Measurements from ENCODE around the gene YTHDC1. TPM values are rescaled to one million over a fixed set of nuclear protein-coding genes. Genes with fewer than 3 reads are reported as not detected.
A peak's percentile ranks its signal among the peaks of the same experiment; 100 is the strongest.

YTHDC1 gene
- polyA plus RNA-seq, 1 experiment, result 21.6 TPM

DNA sequence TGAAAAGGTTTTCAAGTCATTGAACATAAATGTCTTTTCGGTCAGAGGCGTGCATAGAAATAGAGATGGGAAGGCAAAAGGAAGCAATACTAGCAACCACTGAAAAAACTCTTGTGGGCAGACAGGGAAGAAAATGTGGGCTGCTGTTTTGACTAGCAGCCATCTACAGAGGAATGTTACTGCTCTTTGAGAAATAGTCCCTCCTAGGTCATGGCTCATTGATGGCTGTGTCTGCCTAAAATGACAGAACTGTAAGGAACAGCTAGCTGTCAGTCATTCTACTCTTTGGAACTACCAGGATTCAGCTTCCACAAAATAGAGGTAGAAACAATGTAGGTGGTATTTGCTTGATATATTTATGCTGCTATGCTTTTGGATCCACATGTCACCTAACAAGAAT is 77.5 kb downstream of the YTHDC1 start:
- DNase-seq (ENCODE audit: low read depth), result no peak
- H3K36me3 ChIP-seq (ENCODE audit: control insufficient read depth, insufficient read depth, low read length), result no peaks in the 10 kb centered on the region
- peak overlapping the region; percentile 33 for H3K4me3 ChIP-seq (ENCODE audit: low read depth, low read length)
- H3K27me3 ChIP-seq (ENCODE audit: control insufficient read depth, insufficient read depth, low read length), result no peaks in the 10 kb centered on the region
- TF ChIP-seq, protein P1, sequence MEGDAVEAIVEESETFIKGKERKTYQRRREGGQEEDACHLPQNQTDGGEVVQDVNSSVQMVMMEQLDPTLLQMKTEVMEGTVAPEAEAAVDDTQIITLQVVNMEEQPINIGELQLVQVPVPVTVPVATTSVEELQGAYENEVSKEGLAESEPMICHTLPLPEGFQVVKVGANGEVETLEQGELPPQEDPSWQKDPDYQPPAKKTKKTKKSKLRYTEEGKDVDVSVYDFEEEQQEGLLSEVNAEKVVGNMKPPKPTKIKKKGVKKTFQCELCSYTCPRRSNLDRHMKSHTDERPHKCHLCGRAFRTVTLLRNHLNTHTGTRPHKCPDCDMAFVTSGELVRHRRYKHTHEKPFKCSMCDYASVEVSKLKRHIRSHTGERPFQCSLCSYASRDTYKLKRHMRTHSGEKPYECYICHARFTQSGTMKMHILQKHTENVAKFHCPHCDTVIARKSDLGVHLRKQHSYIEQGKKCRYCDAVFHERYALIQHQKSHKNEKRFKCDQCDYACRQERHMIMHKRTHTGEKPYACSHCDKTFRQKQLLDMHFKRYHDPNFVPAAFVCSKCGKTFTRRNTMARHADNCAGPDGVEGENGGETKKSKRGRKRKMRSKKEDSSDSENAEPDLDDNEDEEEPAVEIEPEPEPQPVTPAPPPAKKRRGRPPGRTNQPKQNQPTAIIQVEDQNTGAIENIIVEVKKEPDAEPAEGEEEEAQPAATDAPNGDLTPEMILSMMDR (IDR thresholded peaks at IDR 0.05; ENCODE audit: insufficient read depth, low read depth, low read length), result no peak
- CTCF ChIA-PET, result interaction anchor here (0.7 to 3.8 kb wide), 15 partner anchors 12 to 897 kb away, joined by 3 to 66 read pairs (median 4); partner anchors contain the start of gene YTHDC1
- POLR2A ChIA-PET, result interaction anchor here (0.7 kb wide), 1 partner anchor 129 kb away, joined by 7 read pairs; no protein-coding TSS in a partner anchor

DNA sequence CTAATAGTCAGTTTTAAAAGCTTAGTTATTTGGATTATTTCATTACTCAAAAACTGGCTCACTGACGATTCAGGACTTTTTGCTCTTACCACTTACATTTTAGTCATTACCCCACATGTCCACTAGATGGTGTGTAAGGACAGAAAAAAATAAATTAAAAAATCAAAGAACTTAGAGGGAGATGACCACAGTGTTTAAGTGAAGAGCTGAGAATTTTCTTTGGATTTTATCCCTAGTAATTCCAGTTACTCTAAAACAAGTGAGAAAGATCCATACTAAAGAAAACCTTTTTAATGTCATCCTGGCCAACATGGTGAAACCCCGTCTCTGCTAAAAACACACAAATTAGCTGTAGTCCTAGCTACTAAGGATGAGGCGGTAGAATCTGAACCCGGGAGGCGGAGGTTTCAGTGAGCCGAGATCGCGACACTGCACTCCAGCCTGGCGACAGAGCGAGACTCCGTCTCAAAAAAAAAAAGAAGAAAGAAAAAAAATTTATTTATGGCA is 78.0 kb downstream of the YTHDC1 start:
- Histone ChIP-seq H3K27me3 (ENCODE audit: control insufficient read depth, insufficient read depth, low read length) (no peaks in the 10 kb centered on the region), H3K4me3 (ENCODE audit: low read depth, low read length) (peak overlapping the region; percentile 33), H3K36me3 (ENCODE audit: control insufficient read depth, insufficient read depth, low read length) (no peaks in the 10 kb centered on the region)
- POLR2A ChIA-PET, result interaction anchor here (0.7 kb wide), 1 partner anchor 130 kb away, joined by 7 read pairs; no protein-coding TSS in a partner anchor
- TF ChIP-seq, protein P1 (IDR thresholded peaks at IDR 0.05; ENCODE audit: insufficient read depth, low read depth, low read length), result peak; percentile 67
- CTCF ChIA-PET, result interaction anchor here (0.7 to 3.8 kb wide), 16 partner anchors 12 to 898 kb away, joined by 3 to 66 read pairs (median 4); partner anchors contain the start of gene YTHDC1
- DNase-seq (ENCODE audit: low read depth), result peak; percentile 28

DNA sequence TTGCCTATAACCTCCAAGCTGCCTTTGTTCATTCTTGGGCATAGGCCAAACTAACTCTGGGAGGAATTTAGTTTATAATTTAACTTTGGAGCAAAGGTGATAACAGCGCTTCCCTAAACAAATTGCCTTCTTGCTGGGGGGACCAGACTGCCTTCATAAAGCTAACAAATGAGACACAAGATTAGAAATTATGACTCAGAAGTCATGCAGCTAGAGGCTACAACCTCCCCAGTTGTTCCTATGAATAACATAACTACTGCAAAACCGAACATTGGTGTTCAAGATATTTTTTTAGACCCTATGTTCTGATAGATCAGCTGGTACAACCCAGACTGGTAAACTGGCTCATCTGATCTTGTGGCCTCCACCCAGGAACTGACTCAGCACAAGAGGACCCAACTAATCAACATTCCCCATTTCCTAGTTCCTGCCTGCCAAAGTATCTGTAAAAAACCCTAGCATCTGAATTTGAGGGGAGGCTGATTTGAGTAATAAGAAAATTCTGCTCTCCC is 82.4 kb downstream of the YTHDC1 start:
- ChIA-PET CTCF (interaction anchor here (1.0 to 1.8 kb wide), 3 partner anchors 9 to 109 kb away, joined by 3 to 14 read pairs (median 4); no protein-coding TSS in a partner anchor), POLR2A (no interaction called here)
- no peak overlapping the region for H3K4me3 ChIP-seq (ENCODE audit: low read depth, low read length)
- no peaks in the 10 kb centered on the region for H3K36me3 ChIP-seq (ENCODE audit: control insufficient read depth, insufficient read depth, low read length)
- H3K27me3 ChIP-seq (ENCODE audit: control insufficient read depth, insufficient read depth, low read length), result no peaks in the 10 kb centered on the region
- TF ChIP-seq, protein P1 (IDR thresholded peaks at IDR 0.05; ENCODE audit: insufficient read depth, low read depth, low read length), result no peak
- no peak for DNase-seq (ENCODE audit: low read depth)

DNA sequence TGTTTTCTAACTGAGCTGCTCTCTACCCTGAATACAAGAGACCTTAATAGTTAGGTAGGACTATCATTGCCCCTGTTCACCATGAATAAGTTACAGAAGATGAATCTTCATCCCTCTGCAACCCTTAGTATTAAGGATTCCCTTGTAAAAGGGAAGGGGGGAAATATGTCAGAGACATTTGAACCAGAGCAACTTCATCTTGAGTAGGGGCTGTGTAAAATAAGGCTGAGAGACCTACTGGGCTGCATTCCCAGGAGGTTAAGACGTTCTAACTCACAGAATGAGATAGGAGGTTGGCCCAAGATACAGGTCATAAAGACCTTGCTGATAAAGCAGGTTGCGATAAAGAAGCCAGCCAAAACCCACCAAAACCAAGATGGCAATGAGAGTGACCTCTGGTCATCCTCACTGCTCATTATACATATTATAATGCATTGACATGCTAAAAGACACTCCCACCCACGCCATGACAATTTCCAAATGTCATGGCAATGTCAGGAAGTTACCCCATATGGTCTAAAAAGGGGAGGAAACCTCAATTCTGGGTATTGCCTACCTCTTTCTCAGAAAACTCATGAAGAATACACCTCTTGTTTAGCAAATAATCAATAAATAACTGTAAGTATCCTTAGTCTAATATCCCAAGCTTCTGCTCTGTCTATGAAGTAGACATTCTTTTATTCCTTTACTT is 84.9 kb downstream of the YTHDC1 start:
- DNase-seq (ENCODE audit: low read depth), result no peak
- TF ChIP-seq, protein P1 (IDR thresholded peaks at IDR 0.05; ENCODE audit: insufficient read depth, low read depth, low read length), result no peak
- H3K4me3 ChIP-seq (ENCODE audit: low read depth, low read length), result no peak overlapping the region

More for the DNA sequence above, 84.9 kb downstream of the YTHDC1 start:
- POLR2A ChIA-PET, result no interaction called here
- H3K27me3 ChIP-seq (ENCODE audit: control insufficient read depth, insufficient read depth, low read length), result no peaks in the 10 kb centered on the region
- CTCF ChIA-PET, result no interaction called here
- H3K36me3 ChIP-seq (ENCODE audit: control insufficient read depth, insufficient read depth, low read length), result no peaks in the 10 kb centered on the region

Small RNAs within 50 kb of the gene (small RNA-seq; reads per million reads assigned to genes)
- not detected for gene MT2P1 (ENCODE audit: insufficient read length, low read depth, low replicate concordance)

Other genes starting within 250 kb of the YTHDC1 start
- gene TMPRSS11F, start 220.2 kb downstream of the YTHDC1 start, polyA plus RNA-seq (2011; rRNA removed), result not detected in 2 replicates
- not detected in 2 replicates for gene TMPRSS11B, start 104.4 kb downstream of the YTHDC1 start, polyA plus RNA-seq (2011; rRNA removed)
- not detected in 2 replicates for gene TMPRSS11E, start 97.4 kb upstream of the YTHDC1 start, polyA plus RNA-seq (2011; rRNA removed)
- gene UGT2B17, start 226.2 kb upstream of the YTHDC1 start, polyA plus RNA-seq (2011; rRNA removed), result not detected in 2 replicates